HG03159 (cell line): Measurements from ENCODE around the gene SDR9C7.
"Not testable (repeated sequence)": the region's sequence is repeated elsewhere in the genome, so short reads cannot be mapped to it uniquely, and the experiment has no call there.

Experiments used
- ATAC-seq: cut with Tn5 transposase; IDR thresholded peaks from one replicate; pipeline ENCODE4 v1.9.1; 2021; ENCODE audit warnings: mild to moderate bottlenecking, moderate library complexity; ENCODE audit not compliant: unreplicated experiment

The SDR9C7 gene

DNA sequence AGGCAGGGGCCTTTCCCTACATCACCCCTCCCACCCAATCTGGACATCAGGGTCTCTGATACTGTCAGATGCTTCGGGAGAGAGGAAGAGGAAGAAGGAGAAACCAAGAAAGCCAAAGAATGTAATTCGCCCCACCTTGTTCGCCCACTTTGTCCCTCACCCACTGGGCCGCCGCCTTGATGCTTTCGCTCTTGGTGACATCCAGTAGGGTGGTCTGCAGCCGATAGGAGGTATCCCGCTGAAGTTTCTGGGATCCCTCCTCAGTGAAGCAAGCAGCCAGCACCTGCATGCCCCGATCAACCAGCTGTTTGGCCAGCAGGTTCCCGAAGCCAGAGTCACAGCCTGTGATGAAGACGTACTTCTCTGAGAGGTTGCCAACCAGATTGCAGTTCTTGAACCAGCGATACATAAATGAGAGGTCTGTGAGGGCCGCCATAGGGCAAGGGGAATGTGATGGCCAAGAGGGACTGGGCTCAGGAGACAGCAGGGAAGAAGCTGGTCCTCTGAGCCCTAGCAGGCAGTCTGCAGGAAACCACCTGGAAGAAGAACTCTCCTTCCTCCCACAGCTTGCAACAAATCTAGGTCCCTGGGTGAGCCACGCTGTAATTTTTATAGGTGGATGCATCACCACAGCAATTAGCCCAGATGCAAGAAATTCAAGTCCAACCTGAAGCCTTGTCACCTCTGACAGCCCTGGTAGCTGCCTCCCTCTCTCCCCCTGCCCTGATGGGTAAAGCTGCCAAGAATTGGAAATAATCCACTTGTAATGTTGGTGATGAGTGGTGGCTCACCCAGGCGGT lies at the start of gene SDR9C7:
Gene SDR9C7, minus strand, starts transcription at position 583 of the 800 bp plus-strand sequence. Its CDS starts 147 bp downstream, at position 436.
- no peak for ATAC-seq

- no peak for ATAC-seq
These were observed 49.2 kb upstream of the SDR9C7 start for GRCh38 chr12:56983386-56983785.

- ATAC-seq, result not testable (repeated sequence)
These were observed 48.5 kb upstream of the SDR9C7 start for GRCh38 chr12:56982578-56983236.

- ATAC-seq, result no peak
These were observed 46.8 kb upstream of the SDR9C7 start for GRCh38 chr12:56980941-56981530.

DNA sequence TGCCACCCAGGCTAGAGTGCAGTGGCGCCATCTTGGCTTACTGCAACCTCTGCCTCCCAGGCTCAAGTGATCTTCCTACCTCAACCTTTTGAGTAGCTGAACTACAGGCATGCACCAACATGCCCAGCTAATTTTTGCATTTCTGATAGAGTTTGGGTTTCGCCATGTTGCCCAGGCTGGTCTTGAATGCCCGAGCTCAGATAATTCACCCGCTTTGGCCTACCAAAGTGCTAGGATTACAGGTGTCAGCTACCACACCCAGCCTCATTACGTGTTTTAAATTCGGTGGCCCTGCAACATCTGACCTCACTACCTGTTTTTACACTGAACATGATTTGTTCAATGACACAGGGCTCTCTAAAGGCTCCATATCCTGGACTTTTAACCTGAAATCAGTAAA lies 46.1 kb upstream of the SDR9C7 start:
- ATAC-seq, result no peak

GRCh38 chr12:56979628-56980027 lies 45.4 kb upstream of the SDR9C7 start:
- no peak for ATAC-seq

DNA sequence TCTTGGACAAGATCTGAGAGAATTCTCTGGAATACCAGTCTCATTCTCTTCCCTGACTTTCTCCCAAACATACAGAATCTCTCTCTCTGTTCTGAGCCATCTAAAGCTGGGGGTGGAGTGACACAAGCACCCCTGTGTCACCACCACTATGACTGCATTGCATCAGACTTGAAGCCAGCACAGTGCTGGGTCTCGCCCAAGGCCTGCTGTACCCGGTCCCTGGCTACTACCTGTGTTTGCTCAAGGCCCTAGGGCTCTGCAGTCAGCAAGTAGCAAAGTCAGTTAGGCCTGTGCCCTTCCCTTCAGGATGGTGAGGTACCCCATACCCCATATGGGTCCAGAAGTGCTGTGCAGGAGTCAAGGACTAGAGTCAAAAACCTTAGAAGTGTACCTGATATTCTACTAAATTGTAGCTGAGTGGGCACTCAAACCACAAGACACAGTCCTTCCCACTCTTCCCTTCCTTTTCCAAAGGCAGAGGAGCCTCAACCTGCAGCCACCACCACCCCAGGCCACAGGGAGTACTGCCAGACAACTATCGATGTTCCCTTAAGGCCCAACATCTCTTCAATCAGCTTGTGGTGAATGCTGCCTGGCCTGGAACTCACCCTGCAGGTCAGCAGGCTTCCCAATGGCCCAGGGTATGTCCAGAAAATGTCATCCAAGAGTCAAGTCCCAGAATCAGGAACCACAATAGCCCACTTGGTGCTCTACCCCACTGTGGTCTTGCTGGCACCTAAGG lies 44.4 kb upstream of the SDR9C7 start:
- ATAC-seq, result no peak

DNA sequence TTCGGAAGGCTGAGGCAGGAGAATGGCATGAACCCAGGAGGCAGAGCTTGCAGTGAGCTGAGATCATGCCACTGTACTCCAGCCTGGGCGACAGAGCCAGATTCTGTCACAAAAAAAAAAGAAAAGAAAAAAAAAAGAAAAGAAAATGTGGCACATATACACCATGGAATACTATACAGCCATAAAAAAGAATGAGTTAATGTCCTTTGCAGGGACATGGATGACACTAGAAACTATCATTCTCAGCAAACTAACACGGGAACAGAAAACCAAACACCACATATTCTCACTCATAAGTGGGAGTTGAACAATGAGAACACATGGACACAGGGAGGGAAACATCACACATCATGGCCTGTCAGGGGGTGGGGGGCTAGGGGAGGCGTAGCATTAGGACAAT lies 43.2 kb upstream of the SDR9C7 start:
- not testable (repeated sequence) for ATAC-seq

DNA sequence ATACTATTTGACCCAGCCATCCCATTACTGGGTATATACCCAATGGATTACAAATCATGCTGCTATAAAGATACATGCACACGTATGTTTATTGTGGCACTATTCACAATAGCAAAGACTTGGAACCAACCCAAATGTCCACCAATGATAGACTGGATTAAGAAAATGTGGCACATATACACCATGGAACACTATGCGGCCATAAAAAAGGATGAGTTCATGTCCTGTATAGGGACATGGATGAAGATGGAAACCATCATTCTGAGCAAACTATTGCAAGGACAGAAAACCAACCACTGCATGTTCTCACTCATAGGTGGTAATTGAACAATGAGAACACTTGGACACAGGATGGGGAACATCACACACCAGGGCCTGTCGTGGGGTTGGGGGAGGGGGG lies 40.0 kb upstream of the SDR9C7 start:
- not testable (repeated sequence) for ATAC-seq

DNA sequence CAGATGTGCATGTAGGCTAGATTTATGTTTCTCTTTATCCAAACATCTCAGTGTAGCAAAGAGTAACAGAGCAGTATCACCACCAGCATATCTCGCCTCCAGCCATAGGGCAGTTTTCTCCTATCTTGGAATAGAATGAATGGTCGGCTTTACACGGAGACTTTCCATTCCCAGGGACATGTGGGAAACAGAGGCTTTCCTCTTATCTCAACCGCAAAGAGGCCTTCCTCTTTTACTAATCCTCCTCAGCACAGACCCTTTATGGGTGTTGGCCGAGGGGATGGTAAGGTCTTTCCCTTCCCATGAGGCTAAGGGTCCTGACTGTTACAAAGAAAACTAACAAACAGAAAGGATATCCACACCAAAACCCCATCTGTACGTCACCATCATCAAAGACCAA lies 34.7 kb upstream of the SDR9C7 start:
- ATAC-seq, result not testable (repeated sequence)

DNA sequence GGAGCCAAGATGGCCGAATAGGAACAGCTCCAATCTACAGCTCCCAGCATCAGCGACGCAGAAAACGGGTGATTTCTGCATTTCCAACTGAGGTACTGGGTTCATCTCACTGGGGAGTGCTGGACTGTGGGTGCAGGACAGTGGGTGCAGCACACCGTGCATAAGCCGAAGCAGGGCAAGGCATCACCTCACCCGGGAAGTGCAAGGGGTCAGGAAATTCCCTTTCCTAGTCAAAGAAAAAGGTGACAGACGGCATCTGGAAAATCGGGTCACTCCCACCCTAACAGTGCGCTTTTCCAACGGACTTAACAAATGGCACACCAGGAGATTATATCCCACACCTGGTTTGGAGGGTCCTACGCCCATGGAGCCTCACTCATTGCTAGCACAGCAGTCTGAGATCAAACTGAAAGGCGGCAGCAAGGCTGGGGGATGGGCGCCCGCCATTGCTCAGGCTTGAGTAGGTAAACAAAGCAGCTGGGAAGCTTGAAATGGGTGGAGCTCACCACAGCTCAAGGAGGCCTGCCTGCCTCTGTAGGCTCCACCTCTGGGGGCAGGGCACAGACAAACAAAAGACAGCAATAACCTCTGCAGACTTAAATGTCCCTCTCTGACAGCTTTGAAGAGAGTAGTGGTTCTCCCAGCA lies 31.9 kb upstream of the SDR9C7 start:
- ATAC-seq, result not testable (repeated sequence)

DNA sequence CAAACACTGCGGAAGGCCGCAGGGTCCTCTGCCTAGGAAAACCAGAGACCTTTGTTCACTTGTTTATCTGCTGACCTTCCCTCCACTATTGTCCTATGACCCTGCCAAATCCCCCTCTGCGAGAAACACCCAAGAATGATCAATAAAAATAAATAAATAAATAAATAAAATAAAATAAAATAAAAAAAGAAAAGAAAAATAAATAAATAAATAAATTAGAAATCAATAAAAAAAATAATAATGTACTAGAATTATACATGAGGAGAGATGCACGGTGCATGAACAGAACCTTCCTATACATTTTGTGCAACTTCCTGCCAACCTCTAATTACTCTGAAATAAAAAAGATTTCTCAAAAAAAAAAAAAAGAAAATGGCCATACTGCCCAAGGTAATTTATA lies 30.9 kb upstream of the SDR9C7 start:
- not testable (repeated sequence) for ATAC-seq

DNA sequence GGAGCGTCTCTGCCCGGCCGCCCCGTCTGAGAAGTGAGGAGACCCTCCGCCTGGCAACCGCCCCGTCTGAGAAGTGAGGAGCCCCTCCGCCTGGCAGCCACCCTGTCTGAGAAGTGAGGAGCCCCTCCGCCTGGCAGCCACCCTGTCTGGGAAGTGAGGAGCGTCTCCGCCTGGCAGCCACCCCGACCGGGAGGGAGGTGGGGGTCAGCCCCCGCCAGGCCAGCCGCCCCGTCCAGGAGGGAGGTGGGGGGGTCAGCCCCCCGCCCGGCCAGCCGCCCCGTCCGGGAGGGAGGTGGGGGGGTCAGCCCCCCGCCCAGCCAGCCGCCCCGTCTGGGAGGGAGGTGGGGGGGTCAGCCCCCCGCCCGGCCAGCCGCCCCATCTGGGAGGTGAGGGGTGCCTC lies 29.3 kb upstream of the SDR9C7 start:
- not testable (repeated sequence) for ATAC-seq

DNA sequence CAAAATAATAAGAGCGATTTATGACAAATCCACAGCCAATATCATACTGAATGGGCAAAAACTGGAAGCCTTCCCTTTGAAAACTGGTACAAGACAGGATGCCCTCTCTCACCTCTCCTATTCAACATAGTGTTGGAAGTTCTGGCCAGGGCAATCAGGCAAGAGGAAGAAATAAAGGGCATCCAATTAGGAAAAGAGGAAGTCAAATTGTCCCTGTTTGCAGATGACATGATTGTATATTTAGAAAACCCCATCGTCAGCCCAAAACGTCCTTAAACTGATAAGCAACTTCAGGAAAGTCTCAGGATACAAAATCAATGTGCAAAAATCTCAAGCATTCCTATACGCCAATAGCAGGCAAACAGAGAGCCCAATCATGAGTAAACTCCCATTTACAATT lies 28.0 kb upstream of the SDR9C7 start:
- ATAC-seq, result not testable (repeated sequence)

DNA sequence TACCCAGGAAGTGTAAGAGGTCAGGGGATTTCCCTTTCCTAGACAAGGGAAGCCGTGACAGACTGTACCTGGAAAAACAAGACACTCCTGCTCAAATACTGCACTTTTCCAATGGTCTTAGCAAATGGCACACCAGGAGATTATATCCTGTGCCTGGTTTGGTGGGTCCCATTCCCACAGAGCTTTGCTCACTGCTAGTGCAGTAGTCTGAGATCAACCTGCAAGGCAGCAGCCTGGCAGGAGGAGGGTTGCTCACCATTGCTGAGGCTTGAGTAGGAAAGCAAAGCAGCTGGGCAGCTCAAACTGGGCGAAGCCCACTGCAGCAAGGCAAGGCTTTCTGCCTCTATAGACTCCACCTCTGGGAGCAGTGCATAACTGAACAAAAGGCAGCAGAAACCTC lies 24.2 kb upstream of the SDR9C7 start:
- no peak for ATAC-seq

GRCh38 chr12:56957229-56958052 lies 23.2 kb upstream of the SDR9C7 start, which contains the start of gene RDH16:
RDH16 (minus strand) TSS chr12:56957608; CDS start chr12:56957462, 146 bp downstream.
- no peak for ATAC-seq

DNA sequence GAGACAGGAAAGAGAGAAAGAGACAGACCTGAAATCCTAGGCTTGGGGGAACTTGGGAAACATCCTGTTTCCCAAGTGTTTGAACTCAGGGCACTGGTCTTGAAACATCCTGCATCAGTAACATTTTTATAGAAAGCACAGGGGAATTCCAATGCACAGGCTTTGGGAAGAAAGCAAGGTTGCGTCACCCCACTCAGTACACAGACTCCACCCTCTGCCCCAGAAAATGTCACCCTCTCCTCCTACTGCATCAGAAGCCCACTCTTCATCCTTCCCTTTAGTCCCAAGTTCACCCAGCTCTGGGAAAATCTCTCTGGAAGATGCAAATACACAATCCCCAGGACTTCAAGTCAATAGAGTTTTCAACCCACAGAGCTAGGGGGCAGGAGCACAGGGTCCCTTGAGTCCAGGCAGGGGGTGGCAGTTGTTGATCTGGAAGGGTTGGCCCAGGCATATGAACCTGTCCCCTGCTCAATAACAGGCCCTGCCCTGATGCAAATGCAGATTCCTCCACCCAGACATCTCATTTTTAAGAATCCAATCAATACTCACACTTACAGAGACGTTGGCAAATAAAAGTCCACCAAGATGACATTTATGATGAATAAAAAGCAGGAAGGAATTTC lies 21.5 kb upstream of the SDR9C7 start:
- ATAC-seq, result no peak

DNA sequence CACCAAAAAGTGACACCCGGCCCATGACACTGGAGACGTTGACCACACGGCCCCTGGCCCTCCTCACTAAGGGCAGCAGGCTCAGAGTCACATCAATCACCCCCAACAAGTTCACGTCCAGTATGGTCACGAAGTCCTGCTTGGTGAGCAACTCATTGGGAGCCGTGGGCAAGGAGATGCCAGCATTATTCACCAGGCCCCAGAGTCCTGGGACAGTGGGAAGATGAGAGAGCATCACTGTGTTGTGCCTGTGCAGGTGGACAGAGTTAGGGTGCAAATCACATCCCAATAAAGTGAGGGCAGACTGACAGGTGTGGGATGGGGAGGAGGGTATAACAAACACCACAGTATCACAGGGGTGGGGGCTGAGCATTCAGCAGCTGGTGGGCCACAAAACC lies 20.7 kb upstream of the SDR9C7 start:
- no peak for ATAC-seq
